Omental fat pad (tissue), 4 donors: ENCODE measurements around the gene ATP8A2. TPM values are rescaled to one million over a fixed set of nuclear protein-coding genes. Genes with fewer than 3 reads are reported as not detected.

ENCODE experiments used
- ATAC-seq: fragments of 150-250 bp; one replicate; pipeline ENCODE4 v1.9.1; 2016; ENCODE audit warnings: mild to moderate bottlenecking, moderate library complexity; ENCODE audit not compliant: low FRiP score
- DNase-seq: peaks from one replicate; pipeline ENCODE4 v3.0.0-alpha.2; 2019; ENCODE audit warnings: low spot score
- CTCF ChIP-seq, 3 donors: fragments of 450-650 bp; IDR thresholded peaks; one replicate each; pipeline ENCODE4 v1.5.1; 2016 to 2017; ENCODE audit warnings: antibody characterized with exemption in 3 of 3, mild to moderate bottlenecking in 3 of 3, moderate library complexity in 2 of 3
- total RNA-seq, 4 donors: library from RNA; depleted of rRNA; stranded (reverse); fragments of >200 nt; gene quantifications; one replicate each; pipeline ENCODE4 v1.1.0, GENCODE V29; 2016

Gene ATP8A2
- total RNA-seq, 4 donors from 2014 or later, result 0.16 to 0.19 TPM; not detected in 2

- no peak for TF ChIP-seq CTCF (IDR thresholded peaks at IDR 0.05)
- ATAC-seq (no peak), DNase-seq (no peak)
Observed at GRCh38 chr13:25731536-25731935, 359.8 kb downstream of the ATP8A2 start.

DNA sequence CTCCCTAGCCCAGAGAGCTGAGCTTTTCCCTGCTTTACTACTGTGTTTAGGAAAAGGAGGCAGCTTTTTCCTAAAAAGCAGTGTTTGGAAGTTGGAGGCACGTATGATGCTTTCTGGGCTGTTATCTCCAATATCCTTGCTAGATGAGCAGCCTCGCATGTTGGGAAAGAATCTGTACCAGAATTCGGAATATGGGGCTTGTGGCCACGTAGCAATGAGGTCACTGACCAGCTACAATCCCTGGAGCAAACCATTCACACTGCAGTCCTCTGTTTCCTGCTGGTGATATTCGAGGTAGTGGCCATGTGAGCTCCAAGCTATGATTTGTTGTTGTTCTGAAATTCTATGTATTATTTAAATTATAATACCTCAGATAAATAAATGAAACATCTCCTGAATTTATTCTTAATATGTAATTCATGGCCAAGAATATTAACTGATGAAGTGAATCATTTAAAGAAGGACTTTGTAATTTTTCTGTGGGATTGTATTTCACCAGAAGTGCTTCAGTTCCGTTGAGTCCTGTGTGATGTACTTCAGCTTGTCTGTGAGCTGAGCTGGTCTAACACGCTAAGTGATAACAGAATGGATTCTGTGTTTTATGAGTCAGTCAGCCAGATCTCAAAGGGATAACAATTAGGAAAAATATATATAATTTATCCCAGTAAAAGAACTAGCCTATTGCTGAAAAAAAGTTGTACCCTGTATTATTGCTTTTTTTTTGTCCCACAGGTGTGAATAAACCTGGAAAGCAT lies 360.5 kb downstream of the ATP8A2 start:
- no peak for ATAC-seq
- DNase-seq, result no peak
- no peak for TF ChIP-seq CTCF (IDR thresholded peaks at IDR 0.05)

DNA sequence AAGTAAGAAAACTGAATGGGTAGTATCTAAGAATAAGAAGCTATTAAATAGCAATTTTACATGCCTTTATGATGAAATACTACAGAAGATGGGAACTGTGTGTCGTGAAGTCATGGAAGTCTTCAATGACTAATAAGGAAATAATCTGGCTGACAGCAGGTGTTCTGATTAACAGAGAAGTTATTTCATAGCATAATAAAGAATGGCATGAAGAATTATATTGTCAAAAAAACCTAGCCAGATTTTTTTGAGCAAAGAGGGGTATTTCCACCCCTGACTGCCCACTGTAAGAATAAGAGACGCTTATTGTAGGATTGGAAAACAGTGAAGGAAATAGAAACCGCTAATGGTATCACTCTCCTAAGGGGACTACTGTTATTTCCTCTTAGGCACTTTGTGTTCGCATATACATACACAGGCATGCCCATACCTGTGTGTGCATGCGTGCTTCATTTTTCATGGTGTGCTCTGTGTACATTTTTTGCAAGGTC lies 361.3 kb downstream of the ATP8A2 start:
- no peak for DNase-seq
- no peak for ATAC-seq
- TF ChIP-seq CTCF (IDR thresholded peaks at IDR 0.05), result no peak

DNA sequence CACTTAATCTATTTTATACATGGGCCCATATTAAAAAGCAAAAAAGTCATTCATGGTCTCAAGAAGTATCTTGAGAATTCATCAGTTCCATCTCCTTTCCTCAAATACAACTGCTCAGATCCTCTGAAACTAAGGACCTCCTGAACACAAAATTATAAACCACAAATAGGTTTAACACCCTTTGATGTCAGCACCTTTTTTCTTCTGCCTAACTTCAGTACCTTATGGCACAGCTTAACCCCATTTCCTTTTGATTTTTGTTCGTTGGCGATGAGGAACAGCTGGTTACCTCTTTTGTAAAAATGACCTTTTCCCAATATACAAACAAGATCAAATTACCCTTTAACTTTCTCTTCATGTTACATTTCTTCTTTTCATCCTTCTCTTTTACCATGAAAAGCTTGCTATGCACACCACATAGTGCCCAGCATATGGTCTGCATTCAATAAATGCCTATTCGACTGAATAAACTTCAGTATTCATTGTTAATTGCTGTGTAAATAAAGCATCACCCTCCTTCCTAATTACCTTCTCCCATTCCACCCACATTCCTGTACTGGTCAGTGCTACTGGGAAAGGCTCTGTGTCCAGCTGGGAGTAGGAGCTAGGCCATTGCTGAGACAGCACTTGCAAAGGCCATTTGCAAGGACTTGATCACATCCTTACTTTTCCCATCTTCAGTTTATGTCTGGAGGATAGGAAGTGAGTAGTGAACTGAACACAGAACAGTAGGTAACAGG lies 362.1 kb downstream of the ATP8A2 start:
- DNase-seq (no peak), ATAC-seq (no peak)
- TF ChIP-seq CTCF (IDR thresholded peaks at IDR 0.05), result no peak

DNA sequence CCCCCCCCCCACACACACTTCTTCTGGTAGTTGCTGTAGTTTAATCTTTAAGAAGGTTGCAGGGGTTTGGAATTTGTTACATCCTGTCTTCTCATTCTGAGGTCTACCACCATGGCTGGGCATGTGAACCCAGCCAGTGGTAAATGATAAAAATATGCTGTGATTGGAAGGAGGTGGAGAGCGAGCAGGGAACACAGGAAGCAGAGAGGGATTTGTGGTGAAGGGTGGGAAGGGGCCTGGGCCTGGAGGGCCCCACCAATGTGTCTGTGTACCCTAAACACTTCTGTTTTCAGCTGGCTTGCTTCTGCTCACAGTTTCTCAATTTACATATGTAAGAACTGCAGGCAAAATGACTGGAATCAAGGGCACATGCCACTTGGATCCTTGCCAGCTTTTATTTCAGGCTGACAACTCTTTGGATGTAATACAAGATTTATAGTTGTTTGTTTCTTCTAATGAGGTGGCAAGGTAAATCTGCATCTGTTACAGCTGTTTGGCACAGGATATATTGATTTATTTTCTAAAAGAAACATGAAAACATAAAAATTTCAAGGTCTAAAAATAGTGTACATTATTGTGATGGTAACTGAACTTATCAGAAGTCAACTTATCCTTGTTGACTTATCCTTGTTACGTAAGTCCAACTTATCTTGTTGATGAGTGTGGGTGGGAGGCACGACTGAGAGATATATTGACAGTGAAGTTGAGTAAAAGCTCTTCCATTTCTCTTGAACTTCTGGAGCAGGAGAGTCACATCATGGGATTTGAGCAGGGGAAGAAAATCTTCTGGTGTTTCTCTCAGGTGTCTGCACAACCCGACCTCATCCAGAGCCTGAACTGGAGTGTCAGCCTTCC lies 366.8 kb downstream of the ATP8A2 start:
- no peak for TF ChIP-seq CTCF (IDR thresholded peaks at IDR 0.05)
- ATAC-seq (no peak), DNase-seq (no peak)

DNA sequence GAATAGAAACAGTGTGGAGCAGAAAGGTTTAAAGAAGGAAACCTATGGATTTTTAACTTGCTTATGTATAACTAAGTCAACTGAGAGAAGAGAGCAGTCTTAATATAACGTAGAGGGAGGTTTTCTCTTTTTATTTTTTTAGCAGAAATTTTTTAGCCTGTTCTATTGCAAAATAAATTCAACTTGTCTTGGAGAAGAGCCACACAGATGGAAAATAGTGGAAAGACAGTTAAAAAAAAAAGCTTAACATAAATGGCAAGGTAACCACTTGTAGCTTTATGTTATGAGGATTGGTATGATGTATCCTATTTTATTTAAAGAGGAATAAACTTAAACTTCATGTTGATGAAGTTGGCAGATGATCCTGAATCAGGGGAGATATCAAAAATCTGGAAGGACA lies 367.6 kb downstream of the ATP8A2 start:
- no peak for TF ChIP-seq CTCF (IDR thresholded peaks at IDR 0.05)
- DNase-seq (no peak), ATAC-seq (no peak)
